HG03558 (cell line): ENCODE data around the gene EVI5L.
"Not testable (repeated sequence)": the region's sequence is repeated elsewhere in the genome, so short reads cannot be mapped to it uniquely, and the experiment has no call there.

Source experiments
- ATAC-seq: cut with Tn5 transposase; IDR thresholded peaks from one replicate; pipeline ENCODE4 v1.9.1; 2021; ENCODE audit warnings: moderate number of reproducible peaks; ENCODE audit not compliant: unreplicated experiment; ENCODE audit errors: extremely low read depth

The EVI5L gene

DNA sequence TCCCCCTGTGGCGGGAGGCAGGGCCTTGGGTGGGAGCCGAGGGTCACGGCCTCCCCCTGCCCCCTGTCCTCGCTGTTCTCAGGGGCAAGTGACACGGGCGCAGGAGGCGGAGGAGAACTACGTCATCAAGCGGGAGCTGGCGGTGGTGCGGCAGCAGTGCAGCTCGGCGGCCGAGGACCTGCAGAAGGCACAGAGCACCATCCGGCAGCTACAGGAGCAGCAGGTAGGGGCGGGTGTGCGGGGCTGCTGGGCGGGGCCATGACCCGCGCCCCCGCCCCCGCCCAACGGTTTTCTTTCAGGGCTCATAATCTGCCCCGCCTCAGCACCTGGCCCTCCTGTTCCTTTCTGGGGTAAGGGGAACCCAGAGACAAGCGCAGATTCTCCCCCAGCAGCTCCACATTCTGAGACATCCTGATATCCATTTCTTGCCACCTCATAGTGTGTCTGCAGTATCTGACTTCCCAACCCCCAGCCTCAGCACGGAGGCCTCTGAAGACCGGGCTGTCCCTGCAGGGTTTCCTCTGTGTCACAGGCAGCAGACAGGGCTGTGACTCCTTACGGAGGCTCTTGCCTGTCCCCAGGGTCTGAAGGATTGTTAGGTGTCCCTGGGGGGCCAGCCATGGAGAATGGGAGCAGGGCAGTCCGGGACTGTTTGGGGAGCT, 28.2 kb downstream of the EVI5L start:
- ATAC-seq, result no peak

DNA sequence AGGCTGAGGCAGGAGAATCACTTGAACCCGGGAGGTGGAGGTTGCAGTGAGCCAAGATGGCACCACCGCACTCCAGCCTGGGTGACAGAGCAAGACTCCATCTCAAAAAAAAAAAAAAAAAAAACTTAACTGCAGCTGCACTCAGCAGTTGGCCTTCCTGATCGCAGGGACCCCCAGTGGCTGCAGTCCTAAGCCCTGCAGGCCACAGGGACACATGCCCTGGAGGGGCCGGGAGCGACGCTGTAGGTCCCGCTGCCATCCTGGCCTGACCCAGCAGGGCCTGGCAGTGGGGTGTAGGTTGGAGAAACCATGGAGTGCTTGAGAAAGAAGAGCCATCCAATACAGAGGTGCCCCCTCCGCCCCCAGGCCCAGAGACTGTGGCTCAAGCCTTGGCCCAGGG, 29.1 kb downstream of the EVI5L start:
- ATAC-seq, result not testable (repeated sequence)

- ATAC-seq, result no peak
These were observed 30.1 kb downstream of the EVI5L start for GRCh38 chr19:7859831-7860713.

DNA sequence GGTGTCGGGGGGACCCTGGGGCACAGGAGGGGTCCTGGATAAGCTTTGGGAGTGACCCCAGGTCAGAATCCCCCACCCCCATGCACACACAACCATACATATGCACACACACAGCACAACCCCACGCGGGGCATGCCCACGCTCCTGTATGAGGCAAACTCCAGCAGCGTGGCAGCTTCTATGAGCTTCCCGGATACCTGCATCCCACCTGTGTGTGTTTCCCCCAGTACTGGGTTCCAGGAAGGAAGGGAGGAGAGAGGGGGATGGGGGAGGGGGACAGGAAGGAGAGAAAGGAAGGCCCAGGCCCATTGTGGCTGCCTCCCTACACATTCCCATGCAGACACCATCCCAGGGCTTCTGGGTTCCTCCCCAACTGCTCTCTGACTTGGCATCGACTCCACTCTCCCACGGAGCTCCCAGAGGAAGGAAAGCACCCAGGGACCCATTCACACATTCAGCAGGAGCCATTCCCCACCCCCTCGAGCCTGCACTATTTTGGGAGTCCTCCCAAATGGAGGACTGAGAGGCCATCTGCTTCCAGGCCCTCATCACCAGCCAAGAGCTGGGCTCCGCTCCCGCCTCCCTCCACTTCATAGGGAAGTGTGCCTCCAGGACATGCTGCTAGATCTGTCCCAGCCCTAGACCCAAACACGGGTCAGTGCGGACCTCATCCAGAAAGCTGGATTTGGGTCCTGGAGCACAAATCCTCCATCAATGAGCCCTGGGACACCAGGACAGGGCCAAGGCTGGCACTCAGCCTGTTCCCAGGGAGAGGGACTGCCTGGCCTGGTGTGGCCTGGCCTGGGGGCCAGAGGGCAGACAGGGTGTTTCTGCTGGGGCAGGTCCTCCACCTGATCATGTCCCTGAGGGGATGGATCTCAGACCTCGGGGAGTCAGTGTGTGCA, 30.9 kb downstream of the EVI5L start:
- no peak for ATAC-seq

GRCh38 chr19:7861619-7862412, 31.8 kb downstream of the EVI5L start:
- no peak for ATAC-seq

- no peak for ATAC-seq
These were observed 32.5 kb downstream of the EVI5L start for GRCh38 chr19:7862413-7862951.

DNA sequence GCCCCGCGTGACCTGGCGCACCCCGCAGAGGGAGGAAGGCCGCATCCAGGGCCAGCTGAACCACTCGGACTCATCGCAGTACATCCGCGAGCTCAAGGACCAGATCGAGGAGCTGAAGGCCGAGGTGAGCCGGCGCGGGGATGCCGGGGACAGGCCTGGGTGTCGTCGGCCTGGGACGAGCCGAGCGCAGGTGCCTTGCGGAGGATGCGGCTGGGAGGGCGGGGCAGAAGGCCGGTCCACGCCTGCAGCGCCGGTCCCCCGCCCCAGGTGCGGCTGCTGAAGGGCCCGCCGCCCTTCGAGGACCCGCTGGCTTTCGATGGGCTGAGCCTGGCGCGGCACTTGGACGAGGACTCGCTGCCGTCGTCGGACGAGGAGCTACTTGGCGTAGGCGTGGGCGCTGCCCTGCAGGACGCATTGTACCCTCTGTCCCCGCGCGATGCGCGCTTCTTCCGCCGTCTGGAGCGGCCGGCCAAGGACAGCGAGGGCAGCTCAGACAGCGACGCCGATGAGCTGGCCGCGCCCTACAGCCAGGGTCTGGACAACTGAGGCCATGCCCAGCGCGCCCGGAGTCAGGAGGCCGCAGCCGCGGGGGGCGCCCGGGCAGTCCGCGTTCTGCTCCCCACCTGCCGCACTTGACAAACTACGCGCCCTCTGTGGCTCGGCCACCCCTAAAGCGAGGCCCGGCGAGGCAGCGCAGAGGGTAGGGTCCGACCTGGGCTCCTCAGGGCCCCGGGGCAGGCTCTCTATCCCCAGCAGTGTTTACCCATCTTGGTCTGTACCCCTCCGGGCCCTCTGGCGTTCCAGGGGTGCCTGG, 33.3 kb downstream of the EVI5L start:
- no peak for ATAC-seq

- no peak for ATAC-seq
These were observed 34.1 kb downstream of the EVI5L start for GRCh38 chr19:7863971-7864689.

DNA sequence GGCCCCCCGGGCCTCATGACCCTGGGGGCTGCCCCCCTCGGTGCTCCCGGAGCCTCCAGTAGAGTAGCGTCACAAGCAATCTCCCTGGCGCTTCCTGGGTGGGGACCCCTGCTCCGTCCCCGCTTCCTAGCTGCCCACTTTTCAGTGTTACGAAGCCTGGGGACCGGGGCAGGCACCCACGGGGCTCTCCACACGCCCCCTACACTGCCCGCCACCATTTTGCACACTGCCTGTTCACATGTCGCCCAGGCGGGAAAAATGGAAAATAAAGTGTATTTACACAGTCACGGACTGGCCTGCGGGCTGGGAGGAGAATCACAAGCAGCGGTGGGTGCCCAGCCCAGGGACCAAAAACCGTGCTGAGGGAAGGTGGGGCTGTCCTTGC, 34.7 kb downstream of the EVI5L start:
- no peak for ATAC-seq

- no peak for ATAC-seq
These were observed 35.4 kb downstream of the EVI5L start for GRCh38 chr19:7865262-7865911.

DNA sequence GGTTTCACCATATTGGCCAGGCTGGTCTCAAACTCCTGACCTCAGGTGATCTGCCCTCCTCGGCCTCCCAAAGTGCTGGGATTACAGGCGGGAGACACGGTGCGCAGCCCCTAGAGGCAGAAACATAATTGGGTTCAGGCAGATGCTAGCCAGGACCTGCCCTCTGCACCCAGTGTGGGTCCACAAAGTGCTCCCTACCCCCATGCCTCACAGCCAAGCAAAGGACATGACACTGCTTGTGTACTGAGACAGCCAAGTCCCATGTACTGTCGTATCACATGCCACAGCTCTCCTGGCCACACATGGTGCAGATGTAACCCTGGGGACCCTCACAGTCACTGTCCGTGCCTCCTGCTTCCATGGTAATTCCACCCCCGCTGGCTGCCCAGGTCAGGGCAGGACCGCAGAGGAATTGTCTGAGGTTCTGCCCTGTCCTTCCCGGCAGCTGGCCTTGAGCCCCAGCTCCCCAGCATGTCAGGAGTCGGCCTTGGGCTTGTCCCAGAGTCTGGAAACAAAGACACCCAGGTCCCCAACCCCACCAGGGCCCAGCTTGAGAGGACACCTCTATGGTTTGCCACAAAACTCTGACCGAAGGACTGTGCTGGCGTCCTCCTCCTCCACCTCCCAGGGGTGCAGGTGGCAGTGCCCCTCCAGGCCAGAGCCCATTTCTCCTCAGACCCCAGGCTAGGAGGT, 36.5 kb downstream of the EVI5L start:
- ATAC-seq, result no peak

- no peak for ATAC-seq
These were observed 37.2 kb downstream of the EVI5L start for GRCh38 chr19:7867092-7867844.

- no peak for ATAC-seq
These were observed 38.3 kb downstream of the EVI5L start for GRCh38 chr19:7868326-7868670.

- ATAC-seq, result no peak
These were observed 38.8 kb downstream of the EVI5L start for GRCh38 chr19:7868671-7869452.

DNA sequence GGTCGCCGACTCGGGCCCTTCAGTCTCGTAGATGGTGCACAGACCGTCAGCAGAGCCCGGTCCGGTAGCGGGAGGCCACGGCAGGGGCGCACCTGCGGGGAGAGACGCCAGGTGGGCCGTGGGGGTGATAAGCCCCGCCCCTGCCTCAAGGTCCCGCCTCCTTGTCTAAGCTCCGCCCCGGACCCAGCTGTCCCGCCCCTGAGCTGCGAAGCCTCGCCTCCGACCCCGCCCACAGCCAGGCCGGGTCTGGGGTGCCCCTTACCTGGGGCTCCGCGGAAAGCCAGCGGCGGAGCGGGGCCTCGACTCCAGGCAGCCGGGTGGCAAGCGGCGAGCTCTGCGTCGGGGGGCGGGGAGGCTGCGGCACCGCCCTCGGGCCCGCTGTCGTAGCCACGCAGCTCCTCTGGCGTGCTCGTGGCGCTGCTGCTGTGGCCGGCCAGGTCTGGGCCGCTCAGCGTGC, 39.5 kb downstream of the EVI5L start:
- ATAC-seq, result no peak
